GM21737 (cell line): Measurements from ENCODE around the gene GNAI1.

Experiments
- ATAC-seq: cut with Tn5 transposase; IDR thresholded peaks from one replicate; pipeline ENCODE4 v1.9.1; 2021; ENCODE audit warnings: mild to moderate bottlenecking, moderate library complexity; ENCODE audit not compliant: unreplicated experiment

The GNAI1 gene

GRCh38 chr7:80244206-80244916 lies 109.7 kb downstream of the GNAI1 start:
- ATAC-seq: no peak

- ATAC-seq: no peak
Measured at GRCh38 chr7:80247144-80247543, 112.5 kb downstream of the GNAI1 start.

GRCh38 chr7:80247891-80248290 lies 113.3 kb downstream of the GNAI1 start:
- ATAC-seq: no peak

- ATAC-seq: no peak
Measured at GRCh38 chr7:80249184-80249583, 114.6 kb downstream of the GNAI1 start.

- ATAC-seq: no peak
Measured at GRCh38 chr7:80249619-80250295, 115.1 kb downstream of the GNAI1 start.

GRCh38 chr7:80253237-80253636 lies 118.6 kb downstream of the GNAI1 start:
- ATAC-seq: no peak

- ATAC-seq: no peak
Measured at GRCh38 chr7:80253653-80254052, 119.0 kb downstream of the GNAI1 start.

GRCh38 chr7:80255656-80256055 lies 121.0 kb downstream of the GNAI1 start:
- ATAC-seq: no peak

- ATAC-seq: no peak
Measured at GRCh38 chr7:80257756-80258155, 123.1 kb downstream of the GNAI1 start.

- ATAC-seq: no peak
Measured at GRCh38 chr7:80260606-80261005, 126.0 kb downstream of the GNAI1 start.

- ATAC-seq: no peak
Measured at GRCh38 chr7:80263333-80263732, 128.7 kb downstream of the GNAI1 start.

- ATAC-seq: no peak
Measured at GRCh38 chr7:80263821-80264220, 129.2 kb downstream of the GNAI1 start.

- no peak for ATAC-seq
Measured at GRCh38 chr7:80264769-80265495, 130.3 kb downstream of the GNAI1 start.

- no peak for ATAC-seq
Measured at GRCh38 chr7:80272560-80273239, 138.1 kb downstream of the GNAI1 start.

- ATAC-seq: no peak
Measured at GRCh38 chr7:80273327-80273726, 138.7 kb downstream of the GNAI1 start.

GRCh38 chr7:80275192-80275605 lies 140.6 kb downstream of the GNAI1 start:
- no peak for ATAC-seq
